ENCODE measurements around the gene BCAS3. TPM values are rescaled to one million over a fixed set of nuclear protein-coding genes. Genes with fewer than 3 reads are reported as not detected.
"Not testable (repeated sequence)": the region's sequence is repeated elsewhere in the genome, so short reads cannot be mapped to it uniquely, and the experiment has no call there.

The BCAS3 gene
- total RNA-seq, 2 donors from 2014 or later, result 28.0 to 37.7 TPM

- no peak overlapping the region for H3K27ac ChIP-seq (ENCODE audit: low read depth, low read length)
- Mint-ChIP-seq H3K36me3 (ENCODE audit: low read depth) (peaks cover 13% of the 10 kb centered on the region), H3K27me3 (ENCODE audit: insufficient read depth) (peaks cover 1% of the 10 kb centered on the region), H3K27ac (no peak overlapping the region), H3K4me3 (no peak overlapping the region), H3K4me1 (no peaks in the 10 kb centered on the region), H3K9me3 (peaks cover 10% of the 10 kb centered on the region)
- no peaks in the 10 kb centered on the region for H3K9me3 ChIP-seq (ENCODE audit: control insufficient read depth, low read length)
- no peak overlapping the region for H3K9ac ChIP-seq (ENCODE audit: extremely low read depth, low read length, poor library complexity, severe bottlenecking)
- no peak for DNase-seq
- no peaks in the 10 kb centered on the region for H3K36me3 ChIP-seq (ENCODE audit: control insufficient read depth, insufficient read depth, low read length)
- H3K4me1 ChIP-seq (ENCODE audit: control insufficient read depth, insufficient read depth, low read length), result no peaks in the 10 kb centered on the region
- TF ChIP-seq CTCF (conservative IDR thresholded peaks at IDR 0.05), result no peak
- no peaks in the 10 kb centered on the region for H3K27me3 ChIP-seq (ENCODE audit: control insufficient read depth, insufficient read depth, low read length, poor library complexity, severe bottlenecking)
- no peak overlapping the region for H3K4me3 ChIP-seq (ENCODE audit: low read length)
- 79 to 100% methylated on average over 1 of the region's 1 CpG for WGBS, 2 experiments (ENCODE audit: insufficient coverage in 1 of 2, insufficient read length in 1 of 2)
These were observed 131.8 kb downstream of the BCAS3 start for GRCh38 chr17:60809421-60809820.

- Mint-ChIP-seq H3K36me3 (ENCODE audit: low read depth) (peaks cover 13% of the 10 kb centered on the region), H3K9me3 (peaks cover 16% of the 10 kb centered on the region)
- not testable (repeated sequence) for H3K27ac Mint-ChIP-seq; H3K4me1 ChIP-seq (ENCODE audit: control insufficient read depth, insufficient read depth, low read length); H3K4me3 ChIP-seq (ENCODE audit: low read length); H3K4me1 Mint-ChIP-seq; H3K9me3 ChIP-seq (ENCODE audit: control insufficient read depth, low read length); H3K27me3 ChIP-seq (ENCODE audit: control insufficient read depth, insufficient read depth, low read length, poor library complexity, severe bottlenecking); H3K4me3 Mint-ChIP-seq; H3K36me3 ChIP-seq (ENCODE audit: control insufficient read depth, insufficient read depth, low read length); H3K27me3 Mint-ChIP-seq (ENCODE audit: insufficient read depth); H3K27ac ChIP-seq (ENCODE audit: low read depth, low read length); H3K9ac ChIP-seq (ENCODE audit: extremely low read depth, low read length, poor library complexity, severe bottlenecking); DNase-seq
- 87% methylated on average over 2 of the region's 2 CpGs; no CpG with 5 or more reads in 1 of the 2 experiments for WGBS, 2 experiments (ENCODE audit: insufficient coverage in 1 of 2, insufficient read length in 1 of 2)
These were observed 137.3 kb downstream of the BCAS3 start for GRCh38 chr17:60814941-60815340.

DNA sequence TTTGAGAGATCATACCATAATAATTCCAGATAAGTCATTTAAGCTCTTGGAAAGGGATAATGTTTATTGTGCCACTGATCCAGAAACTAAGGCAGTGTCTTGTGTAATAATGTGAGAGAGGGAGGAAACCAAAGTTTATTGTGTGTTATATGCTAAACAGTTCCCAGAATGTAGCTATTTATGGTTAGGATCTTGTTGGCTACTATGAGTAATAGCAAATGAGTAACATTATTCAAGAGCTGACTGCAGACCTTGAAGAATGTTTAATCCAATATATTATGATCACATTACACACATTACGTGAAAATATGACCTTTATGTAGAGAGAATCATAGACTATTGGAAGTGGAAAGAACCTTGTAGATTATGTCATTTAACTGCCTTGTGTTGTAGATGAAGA is 139.5 kb downstream of the BCAS3 start:
- DNase-seq, result no peak
- Histone ChIP-seq H3K36me3 (ENCODE audit: control insufficient read depth, insufficient read depth, low read length) (no peaks in the 10 kb centered on the region), H3K9me3 (ENCODE audit: control insufficient read depth, low read length) (no peaks in the 10 kb centered on the region), H3K9ac (ENCODE audit: extremely low read depth, low read length, poor library complexity, severe bottlenecking) (no peak overlapping the region), H3K4me3 (ENCODE audit: low read length) (no peak overlapping the region), H3K4me1 (ENCODE audit: control insufficient read depth, insufficient read depth, low read length) (no peaks in the 10 kb centered on the region), H3K27me3 (ENCODE audit: control insufficient read depth, insufficient read depth, low read length, poor library complexity, severe bottlenecking) (no peaks in the 10 kb centered on the region), H3K27ac (ENCODE audit: low read depth, low read length) (no peak overlapping the region)
- no peak overlapping the region for H3K4me3 Mint-ChIP-seq
- peaks cover 4% of the 10 kb centered on the region for H3K4me1 Mint-ChIP-seq
- H3K27me3 Mint-ChIP-seq (ENCODE audit: insufficient read depth), result peaks cover 1% of the 10 kb centered on the region
- no peak overlapping the region for H3K27ac Mint-ChIP-seq
- peaks cover 14% of the 10 kb centered on the region for H3K9me3 Mint-ChIP-seq
- TF ChIP-seq CTCF (conservative IDR thresholded peaks at IDR 0.05), result no peak
- H3K36me3 Mint-ChIP-seq (ENCODE audit: low read depth), result no peaks in the 10 kb centered on the region
- WGBS, 2 experiments (ENCODE audit: insufficient coverage in 1 of 2, insufficient read length in 1 of 2), result 100% methylated on average over 1 of the region's 1 CpG; no CpG with 5 or more reads in 1 of the 2 experiments
